Gastrocnemius medialis (tissue), 4 donors: Measurements from ENCODE around the gene PTPRT.

Experiments used
- POLR2A ChIP-seq, 2 donors: fragments of 450-650 bp; IDR thresholded peaks; one replicate each; pipeline ENCODE4 v1.6.1; 2017; ENCODE audit warnings: antibody characterized with exemption in 2 of 2, mild to moderate bottlenecking in 2 of 2, moderate library complexity in 2 of 2
- TF ChIP-seq, protein P1 (sequence below), 5 experiments: fragments of 450-650 bp in 3 of 5; fragments of 200-600 bp in 2 of 5; sonication (generic) in 2 of 5; IDR thresholded peaks in 4 of 5; conservative IDR thresholded peaks in 1 of 5; 1 replicate in 4 of 5; 2 replicates in 1 of 5; pipeline ENCODE4 v1.5.1; 2016 to 2019; ENCODE audit warnings: antibody characterized with exemption in 5 of 5, mild to moderate bottlenecking in 3 of 5, moderate library complexity in 3 of 5

GRCh38 chr20:42399802-42400201 is 789.9 kb downstream of the PTPRT start:
- TF ChIP-seq, protein P1, sequence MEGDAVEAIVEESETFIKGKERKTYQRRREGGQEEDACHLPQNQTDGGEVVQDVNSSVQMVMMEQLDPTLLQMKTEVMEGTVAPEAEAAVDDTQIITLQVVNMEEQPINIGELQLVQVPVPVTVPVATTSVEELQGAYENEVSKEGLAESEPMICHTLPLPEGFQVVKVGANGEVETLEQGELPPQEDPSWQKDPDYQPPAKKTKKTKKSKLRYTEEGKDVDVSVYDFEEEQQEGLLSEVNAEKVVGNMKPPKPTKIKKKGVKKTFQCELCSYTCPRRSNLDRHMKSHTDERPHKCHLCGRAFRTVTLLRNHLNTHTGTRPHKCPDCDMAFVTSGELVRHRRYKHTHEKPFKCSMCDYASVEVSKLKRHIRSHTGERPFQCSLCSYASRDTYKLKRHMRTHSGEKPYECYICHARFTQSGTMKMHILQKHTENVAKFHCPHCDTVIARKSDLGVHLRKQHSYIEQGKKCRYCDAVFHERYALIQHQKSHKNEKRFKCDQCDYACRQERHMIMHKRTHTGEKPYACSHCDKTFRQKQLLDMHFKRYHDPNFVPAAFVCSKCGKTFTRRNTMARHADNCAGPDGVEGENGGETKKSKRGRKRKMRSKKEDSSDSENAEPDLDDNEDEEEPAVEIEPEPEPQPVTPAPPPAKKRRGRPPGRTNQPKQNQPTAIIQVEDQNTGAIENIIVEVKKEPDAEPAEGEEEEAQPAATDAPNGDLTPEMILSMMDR (IDR thresholded peaks at IDR 0.05 in 4 of 5, conservative IDR thresholded peaks at IDR 0.05 in 1 of 5) = no peak
- no peak for TF ChIP-seq POLR2A (IDR thresholded peaks at IDR 0.05)
